Measurements from ENCODE around the gene RHOH.
A peak's percentile ranks its signal among the peaks of the same experiment; 100 is the strongest.

RHOH gene

GRCh38 chr4:40190465-40190864 is 6.4 kb upstream of the RHOH start:
- no peak for DNase-seq

DNA sequence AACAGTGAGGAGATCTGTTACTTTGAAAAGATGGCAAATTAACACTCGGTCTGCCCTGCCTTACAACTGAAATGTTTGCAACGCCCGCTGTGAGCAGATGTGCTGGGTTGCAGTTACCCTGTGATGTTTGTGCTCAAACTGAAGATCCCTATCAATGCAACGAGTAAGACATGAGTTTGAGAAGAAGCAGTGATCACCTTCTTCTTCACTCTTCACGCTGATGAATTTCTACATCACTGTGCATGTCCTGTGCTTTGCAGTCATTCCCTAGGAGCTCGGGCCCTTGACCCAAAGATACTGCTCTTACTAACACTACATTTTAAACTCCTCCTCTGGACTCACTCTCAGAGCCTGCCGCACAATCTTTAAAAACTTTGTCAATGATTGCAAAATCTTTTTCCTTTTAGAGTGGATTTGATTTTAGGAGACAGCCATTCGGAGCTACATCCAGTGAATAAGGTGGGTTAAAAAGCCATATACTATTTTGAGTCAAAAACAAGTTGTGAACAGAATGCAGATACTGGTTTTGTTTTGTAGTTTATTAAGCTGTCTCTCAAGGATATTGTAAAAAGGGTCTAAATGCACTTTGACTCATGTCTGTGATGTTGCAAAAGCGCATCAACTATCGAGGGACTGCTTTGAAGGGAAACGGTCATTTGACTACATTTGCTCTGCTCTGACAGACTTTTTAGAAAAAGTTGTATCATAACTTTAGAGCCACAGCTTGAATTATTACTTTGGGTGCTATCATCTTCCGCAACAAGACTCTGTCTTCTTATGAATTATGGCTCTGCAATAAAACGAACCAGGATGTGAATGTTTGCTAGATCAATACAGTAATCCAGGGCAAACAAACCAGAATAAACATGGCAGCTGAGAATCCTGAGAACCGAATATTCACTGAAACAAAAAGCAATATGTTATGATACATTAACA is 5.7 kb upstream of the RHOH start:
- peak; percentile 68 for DNase-seq

GRCh38 chr4:40192114-40193015 is 4.5 kb upstream of the RHOH start:
- DNase-seq: no peak

DNA sequence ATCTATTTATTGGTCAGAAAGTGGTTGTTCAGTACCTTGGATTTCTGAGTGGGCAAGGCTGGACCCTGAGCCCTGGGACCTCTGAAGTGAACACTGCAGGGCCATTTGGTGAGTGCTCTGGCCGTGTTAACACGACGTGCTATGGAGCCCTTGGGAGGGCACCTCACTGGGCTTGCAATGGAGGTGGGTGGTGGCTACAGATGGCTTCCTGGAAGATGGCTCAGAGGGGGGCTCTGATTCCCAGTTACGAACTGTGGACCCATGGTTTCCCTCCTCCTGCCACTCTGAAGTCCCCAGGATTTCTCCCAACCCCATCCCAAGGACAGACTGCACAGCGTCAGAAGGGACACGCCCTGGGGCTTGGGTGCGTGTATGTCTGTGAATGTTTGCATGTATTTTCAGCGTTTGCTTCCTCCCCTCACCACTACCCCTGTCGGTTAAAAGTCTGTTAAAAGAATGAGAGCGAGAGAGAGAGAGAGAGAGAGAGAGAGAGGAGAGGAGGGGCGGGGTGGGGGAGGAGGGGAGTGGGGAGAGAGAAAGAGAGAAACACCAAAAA is 3.7 kb upstream of the RHOH start:
- no peak for DNase-seq

DNA sequence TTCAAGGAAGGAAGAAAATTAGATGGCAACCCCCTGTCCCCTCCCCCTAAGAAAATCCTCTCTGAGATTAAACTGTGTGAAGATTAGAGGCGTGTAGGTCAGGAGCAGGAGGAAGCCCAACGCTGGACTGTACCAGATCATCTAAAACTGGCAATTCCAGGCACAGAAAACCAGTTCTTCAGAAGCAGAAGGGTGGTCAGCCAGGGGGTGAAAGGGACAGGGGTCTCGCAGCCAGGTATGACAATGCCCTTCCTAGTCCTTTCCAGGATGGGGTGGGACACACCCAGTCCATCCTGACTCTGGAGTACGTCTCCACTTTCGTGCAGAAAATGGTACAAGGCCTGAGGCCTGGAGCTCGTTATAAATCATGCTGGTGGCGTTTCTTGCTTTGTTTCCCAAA is 3.3 kb upstream of the RHOH start:
- no peak for DNase-seq

DNA sequence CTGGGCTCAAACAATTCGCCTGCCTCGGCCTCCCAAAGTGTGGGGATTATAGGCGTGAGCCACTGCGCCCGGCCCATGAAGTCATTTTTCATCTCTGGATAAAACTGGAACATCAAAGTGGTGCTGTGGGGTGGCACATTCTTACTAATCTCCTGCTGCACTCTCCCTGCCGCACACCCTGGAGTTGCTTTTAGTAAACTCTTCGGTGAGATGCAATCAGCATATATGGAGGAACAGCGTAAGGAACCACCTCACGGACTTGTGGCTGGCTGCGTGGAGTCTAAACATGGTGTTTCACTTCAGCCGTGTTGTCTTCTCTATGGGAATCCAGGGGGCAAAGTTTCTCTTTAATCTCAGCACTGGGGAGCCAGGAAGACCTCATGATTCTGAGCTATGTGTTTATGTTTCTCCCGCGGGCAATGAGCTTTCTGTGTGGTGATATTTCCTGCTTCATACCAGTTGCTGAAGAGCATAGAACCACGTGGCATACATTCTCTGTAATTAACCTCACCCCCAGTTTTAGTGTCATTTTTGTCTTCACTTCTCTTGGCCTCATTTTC is 2.1 kb upstream of the RHOH start:
- DNase-seq: no peak

DNA sequence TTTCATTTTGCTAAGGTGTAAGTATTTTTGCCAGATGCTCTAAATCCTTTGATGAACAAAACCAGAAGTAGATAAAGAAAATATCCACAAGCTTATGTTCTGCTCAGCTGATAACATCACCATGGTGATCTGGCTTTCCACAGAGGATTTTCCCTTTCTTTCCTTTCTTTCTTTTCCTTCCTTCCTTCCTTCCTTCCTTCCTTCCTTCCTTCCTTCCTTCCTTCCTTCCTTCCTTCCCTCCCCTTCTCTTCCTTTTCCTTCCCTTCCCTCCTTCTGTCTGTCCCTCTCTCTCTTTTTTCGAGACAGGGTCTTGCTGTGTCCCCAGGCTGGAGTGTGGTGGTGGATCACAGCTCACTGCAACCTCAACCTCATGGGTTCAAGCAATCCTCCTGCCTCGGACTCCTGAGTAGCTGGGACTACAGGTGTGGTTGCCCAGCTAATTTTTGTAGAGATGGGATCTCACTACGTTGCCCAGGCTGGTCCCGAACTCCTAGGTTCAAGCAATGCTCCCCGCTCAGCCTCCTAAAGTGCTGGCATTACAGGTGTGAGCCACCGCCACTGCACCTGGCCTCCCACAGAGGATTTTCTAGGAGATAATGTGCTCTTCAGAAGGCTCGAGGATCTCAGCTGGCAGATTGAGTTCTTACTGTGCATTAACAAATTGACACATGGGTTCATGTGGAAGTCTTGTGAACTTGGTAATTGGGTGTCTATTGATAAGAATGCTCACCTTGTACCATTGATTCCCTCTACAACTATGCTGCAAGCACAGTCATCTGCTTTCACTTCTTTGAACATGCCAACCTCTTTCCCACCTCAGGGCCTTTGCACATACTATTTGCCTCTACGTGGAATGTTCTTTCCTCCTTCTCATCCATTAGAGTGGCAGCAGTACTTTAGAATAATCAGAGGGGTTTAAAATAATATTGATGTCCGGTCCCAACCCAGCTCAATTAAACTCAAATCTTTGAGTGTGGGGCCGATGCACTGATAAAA is 1.4 kb upstream of the RHOH start:
- DNase-seq: no peak

DNA sequence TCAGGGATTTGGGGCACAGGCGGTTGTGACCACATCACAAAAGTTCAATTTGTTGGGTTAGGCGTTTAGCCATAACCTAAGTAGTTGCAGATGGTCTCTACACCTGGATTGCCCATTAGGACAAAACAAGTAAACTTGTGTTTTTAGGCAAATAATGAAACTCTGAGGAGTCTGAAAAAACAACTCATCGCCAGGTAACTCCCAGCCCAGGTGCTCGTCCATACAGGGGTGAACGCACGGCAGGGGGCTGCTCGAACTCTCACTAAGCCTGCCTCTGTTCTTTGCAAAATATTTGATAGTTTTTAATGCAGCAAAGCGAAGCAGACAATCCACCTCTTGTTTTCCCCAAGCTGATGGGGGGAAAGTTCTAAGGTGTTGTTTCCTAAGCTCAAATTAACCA is 559 bp upstream of the RHOH start:
- DNase-seq: no peak

- DNase-seq: no peak
Observed at GRCh38 chr4:40197879-40198689, 1.3 kb downstream of the RHOH start.

GRCh38 chr4:40199179-40199670 is 2.4 kb downstream of the RHOH start:
- DNase-seq: no peak

DNA sequence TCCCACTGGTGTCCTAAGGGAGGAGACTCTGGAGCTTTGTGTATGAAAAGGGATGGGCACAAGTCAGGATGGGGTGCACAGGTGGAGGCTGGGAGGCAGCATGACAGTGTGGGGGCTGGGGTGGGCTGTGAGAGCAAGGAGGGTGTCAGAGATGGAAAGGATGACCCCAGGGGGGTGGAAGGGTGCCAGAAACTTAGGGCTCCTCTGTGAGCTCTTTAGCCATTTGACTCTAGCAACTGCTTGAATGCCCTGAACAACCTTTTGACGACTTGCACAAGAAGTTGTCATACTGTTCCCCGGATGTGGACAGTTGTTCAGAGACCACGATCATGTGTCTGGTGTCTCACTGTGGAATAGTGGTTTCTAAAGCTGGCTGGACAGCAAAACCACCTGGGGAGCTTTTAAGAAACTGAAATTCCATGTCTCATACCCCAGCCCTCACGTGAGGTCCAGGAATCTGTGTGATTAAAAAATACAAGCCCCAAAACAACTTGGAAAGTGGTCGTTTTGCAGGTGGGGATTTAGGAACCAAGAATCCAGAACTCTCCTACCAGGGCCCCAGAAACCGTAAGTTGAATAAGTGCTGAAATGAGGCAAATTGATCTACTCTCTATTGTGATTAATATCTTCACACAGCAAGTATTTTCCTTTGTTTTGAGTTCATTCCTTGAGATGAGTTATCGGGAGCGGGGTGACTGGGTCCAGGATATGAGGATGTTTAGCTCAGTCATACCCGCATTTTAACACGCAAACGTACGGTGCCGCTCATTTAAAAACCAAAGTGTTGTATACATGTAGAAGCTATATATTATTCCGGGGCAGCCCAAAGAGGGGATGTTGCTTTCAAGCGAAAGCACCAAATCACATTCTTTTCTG is 3.4 kb downstream of the RHOH start:
- DNase-seq: no peak

- DNase-seq: peak; percentile 42
Observed at GRCh38 chr4:40200875-40201801, 4.3 kb downstream of the RHOH start.

DNA sequence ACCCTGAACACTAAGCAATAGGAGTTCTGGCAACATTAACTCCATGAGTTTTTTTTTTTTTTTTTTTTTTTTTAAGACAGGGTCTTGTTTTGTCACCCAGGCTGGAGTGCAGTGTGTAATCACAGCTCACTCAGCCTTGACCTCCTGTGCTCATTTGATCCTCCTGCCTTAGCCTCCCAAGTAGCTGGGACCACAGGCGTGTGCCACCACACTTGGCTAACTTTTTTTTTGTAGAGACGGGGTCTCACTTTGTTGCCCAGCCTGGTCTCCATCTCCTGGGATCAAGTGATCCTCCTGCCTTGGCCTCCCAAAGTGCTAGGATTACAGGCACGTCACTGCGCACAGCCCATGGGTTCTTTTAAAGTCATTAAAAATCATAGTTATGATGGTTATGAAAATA is 5.1 kb downstream of the RHOH start:
- DNase-seq: no peak

DNA sequence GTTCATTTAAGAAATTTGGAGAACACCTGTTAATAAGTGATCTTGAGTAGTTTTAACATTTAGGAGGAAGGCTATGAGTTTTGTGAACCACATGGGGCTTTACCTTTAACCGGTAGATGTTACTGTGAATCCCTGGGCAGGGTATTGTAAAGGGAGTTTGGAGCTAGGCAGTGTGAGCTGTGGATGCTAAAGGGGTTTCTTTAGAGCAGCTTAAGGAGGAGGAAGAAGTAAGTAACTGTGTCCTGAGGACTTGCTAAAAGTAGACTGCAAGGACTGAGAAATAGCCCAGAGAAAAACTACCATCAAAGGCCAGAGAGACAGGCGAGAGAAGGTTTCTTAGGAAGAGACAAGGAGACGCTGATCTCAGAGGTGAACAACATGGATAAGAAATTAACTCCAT is 5.6 kb downstream of the RHOH start:
- no peak for DNase-seq

DNA sequence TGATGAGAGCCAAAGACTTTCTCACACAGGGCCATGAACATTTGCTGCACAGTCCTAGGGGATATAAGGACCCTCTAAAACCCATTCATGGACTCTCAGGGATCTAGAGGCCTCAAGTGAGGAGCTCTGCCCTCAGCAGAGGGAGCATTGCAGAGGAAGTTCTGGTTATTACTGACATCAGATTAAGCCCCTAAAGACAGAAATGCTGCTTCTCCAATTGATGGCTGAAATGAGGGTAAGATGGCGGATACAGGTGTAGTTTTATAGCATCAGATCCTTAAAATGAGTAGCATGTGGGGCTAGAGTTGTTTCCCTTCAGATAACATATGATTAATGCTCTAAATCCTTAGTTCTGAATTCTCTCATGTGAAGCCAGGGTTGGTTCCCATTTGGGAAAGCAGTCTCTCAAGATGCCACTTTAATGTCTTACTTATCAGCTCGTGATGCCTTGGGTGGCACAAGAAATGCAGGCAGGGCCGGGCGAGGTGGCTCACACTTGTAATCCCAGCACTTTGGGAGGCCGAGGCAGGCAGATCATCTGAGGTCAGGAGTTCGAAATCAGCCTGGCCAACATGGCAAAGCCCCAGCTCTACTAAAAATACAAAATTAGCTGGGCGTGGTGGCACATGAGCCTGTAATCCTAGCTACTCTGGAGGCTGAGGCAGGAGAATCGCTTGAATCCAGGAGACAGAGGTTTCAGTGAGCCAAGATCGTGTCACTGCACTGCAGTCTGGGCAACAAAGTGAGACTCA is 7.9 kb downstream of the RHOH start:
- no peak for DNase-seq

DNA sequence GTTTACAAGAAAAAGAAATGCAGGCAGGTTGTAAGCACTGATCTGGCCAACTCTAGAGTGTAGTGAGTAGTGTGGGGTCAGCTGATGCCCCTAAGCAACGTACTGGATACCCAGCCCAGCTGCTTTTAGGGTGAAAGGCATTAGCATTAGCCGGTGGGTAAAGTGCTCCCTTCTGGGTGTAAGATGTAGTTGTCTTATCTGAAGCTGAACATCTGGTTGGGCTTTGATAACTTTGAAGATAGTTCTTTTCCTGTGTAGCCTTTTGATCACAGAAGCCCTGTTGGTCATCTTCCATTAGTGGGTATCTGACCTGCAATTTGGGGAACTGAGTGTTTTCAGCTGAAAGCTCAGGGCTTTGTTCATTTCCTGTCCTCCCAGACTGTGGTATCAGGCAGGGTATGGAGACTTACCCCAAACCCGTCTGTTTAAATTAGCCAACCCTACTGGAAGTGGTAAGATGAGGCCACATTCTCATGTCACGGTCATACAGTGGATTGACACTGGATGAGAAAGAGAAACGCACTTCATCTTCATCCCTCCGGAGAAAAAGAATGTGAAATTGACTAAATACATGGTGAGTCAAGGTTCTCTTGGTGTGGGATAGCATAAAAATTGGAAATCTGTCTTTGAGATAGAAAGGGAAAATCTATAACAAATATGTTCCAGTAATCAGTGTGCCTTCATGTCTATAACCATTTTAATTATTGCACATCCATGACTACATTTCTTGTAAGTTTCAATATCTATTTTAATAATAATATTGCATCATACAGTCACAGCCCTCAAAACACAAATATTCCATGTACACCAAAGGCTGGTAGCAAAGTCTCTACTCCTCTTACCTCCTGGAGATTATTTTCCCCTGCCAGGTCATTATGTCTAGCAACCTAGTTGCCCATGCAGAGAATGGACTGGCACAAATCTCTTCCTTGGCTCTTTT is 8.7 kb downstream of the RHOH start:
- DNase-seq: no peak

- DNase-seq: no peak
Observed at GRCh38 chr4:40206426-40206825, 9.6 kb downstream of the RHOH start.

Data from NCI-H2029 (cell line).